HG02970 (cell line): ENCODE measurements around the gene KIAA0825.
"Not testable (repeated sequence)": the region's sequence is repeated elsewhere in the genome, so short reads cannot be mapped to it uniquely, and the experiment has no call there.

Experiments
- ATAC-seq: cut with Tn5 transposase; IDR thresholded peaks from one replicate; pipeline ENCODE4 v1.9.1; 2021; ENCODE audit warnings: mild to moderate bottlenecking, moderate library complexity, moderate number of reproducible peaks; ENCODE audit not compliant: unreplicated experiment, low FRiP score

KIAA0825 gene

DNA sequence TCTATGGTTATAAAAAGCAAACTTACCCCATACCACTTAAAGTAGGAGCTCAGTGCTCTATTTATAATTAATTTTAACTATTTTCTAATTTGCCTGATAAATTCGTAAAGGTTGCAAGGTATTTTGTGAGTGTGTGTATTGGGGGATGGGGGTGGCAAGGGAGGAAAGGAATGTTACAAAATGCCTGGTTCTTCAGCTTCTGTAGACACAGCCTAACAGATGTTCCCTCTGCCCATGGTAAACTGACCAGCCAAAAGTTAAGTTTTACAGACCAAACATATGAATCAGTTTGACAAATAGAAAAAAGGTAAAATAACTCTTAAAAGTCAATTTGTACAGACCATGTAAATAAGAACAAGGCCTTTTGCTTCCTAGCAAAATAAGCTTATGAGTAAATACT, 232.6 kb downstream of the KIAA0825 start:
- ATAC-seq, result no peak

DNA sequence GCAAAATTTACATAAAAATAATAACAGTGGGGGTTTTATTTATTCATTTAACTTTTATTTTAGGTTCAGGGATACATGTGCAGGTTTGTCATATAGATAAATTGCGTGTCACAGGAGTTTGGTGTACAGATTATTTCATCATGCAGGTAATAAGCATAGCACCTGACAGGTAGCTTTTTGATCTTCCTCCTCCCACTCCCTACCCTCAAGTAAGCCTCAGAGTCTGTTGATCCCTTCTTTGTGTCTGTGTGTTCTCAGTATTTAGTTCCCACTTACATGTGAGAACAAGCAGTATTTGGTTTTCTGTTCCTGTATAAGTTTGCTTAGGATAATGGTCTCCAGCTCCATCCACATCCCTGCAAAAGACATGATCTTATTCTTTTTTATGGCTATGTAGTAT, 240.3 kb downstream of the KIAA0825 start:
- ATAC-seq, result no peak

DNA sequence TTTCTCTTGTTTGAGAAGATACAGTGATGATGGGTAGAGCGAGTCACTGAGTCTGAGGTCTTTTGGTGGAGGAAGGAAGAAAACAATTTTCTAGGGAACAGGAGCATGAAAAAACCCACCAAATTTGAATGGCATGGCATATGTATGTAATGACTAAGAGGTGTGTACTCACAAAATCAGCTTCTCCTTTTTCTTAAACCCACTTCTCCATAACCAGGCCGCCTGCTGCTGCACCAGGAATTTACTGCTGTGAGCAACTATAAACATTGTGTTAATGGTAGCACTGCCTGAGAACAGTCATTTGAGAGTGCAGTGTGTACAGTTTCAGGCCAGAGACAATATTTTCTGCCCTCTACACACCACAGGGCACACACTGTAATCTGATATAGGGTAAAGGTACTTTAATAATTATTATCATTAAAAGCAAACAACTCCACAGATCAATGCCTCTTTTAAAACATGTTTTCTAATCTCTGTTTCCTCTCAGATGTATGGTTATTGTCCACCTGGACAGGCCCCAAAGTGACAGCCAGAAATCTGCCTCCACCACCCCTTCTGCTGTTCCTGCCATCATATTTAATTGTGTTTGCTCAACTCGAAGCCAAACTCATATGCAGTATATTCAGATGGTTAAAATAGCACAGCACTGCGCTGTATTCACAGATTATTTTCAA, 241.6 kb downstream of the KIAA0825 start:
- ATAC-seq, result no peak

DNA sequence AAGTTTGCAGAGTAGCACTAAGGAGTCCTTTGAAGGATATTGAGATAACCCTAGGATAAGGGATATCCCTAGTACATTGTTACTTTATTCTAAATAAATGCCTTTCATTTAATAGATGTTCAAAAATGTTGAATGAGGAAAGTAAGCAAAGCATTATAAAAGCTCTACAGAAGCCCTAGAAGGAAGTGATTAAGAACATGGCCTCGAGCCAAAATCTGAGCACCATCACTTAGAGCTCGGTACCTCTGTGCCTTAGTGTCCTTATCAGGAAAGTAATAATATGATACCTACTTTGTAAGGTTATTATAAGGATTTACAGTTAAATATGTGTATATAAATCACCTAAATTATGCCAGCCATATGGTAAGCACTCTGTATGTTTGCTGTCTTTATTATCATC, 242.6 kb downstream of the KIAA0825 start:
- ATAC-seq, result no peak

GRCh38 chr5:94374336-94374735, 244.1 kb downstream of the KIAA0825 start:
- no peak for ATAC-seq

- ATAC-seq, result no peak
Observed at GRCh38 chr5:94367900-94368299, 250.5 kb downstream of the KIAA0825 start.

GRCh38 chr5:94366811-94367210, 251.6 kb downstream of the KIAA0825 start:
- no peak for ATAC-seq

- no peak for ATAC-seq
Observed at GRCh38 chr5:94362857-94363256, 255.5 kb downstream of the KIAA0825 start.

DNA sequence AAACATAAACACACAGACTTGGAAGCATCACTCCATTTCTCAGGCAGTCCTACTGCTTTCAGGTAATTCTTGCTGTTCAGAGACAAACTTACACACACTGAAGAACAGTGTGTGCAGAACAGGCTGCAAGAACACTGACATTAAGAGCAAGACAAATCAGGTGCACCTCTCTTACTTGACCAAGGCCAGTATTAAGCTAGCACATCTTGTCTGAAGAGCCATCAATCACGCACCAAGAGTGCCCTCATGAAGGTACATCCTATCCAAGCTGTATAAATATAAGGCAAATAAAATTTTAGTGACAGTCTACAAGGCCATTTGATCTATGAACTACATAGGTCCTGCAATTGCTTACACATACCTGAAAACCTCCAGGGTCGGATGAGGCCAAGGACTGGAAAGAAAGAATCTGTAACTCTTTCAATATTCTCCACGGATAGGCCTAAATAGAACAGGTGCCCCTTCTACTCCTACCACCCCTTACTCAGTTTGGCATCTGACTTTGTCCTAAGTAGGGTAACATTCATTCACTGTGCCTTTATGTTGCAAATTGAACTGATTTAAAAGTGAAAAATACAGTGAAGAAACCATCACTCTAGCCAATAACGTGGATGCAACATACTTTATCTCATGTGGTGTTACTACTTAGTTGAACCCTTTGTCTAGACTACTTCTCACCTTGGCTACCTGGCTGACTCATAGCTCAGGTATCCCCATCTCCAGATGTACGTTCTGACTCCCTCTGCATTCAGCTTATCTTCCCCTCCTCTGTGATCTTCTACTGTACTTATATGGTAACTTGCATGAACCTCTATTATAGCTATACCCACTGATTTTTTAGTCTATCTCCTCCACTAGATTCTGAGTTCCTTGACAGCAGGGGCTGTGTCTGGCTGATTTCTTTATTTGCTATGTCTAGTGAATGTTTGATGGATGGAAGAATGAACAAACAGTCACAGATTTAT, 256.3 kb downstream of the KIAA0825 start:
- ATAC-seq, result no peak

DNA sequence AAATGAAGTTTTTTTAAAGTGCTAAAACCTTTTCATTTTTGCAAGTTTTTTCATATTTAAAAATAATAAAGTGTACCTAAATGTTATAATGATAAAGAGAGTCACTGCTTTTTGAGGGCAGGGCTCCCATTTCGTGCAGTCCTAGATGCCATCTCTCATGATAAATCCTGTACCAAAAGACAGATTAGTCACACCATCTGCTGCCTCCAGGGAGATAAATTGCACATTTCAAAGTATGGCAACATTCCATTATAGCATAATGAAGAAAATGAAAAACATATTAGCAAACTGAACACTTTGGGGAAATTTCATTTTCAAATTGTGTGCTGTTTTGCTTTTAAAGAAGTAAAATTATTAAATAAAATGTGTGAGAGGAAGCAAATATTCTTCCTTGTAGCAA, 257.2 kb downstream of the KIAA0825 start:
- ATAC-seq, result no peak

- ATAC-seq, result no peak
Observed at GRCh38 chr5:94360382-94361130, 257.8 kb downstream of the KIAA0825 start.

- ATAC-seq, result no peak
Observed at GRCh38 chr5:94359880-94360279, 258.5 kb downstream of the KIAA0825 start.

DNA sequence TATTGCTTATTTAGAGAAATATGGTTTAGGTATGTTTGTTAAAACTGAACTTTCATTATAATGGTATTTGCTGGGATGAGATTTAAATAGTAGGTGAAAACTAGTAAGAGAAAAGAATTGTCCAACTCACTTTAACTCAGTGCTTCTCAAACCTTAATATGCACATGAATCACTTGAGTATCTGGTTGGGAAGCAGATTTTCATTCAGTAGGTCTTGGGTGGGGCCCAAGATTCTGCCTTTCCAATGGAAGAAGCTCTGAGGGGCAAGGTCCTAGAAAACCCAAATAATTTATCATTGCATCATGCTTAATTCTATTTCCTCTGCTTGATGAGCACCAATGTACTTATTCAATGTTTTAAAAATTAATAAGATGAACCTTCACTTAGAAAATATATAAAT, 262.6 kb downstream of the KIAA0825 start:
- ATAC-seq, result no peak

DNA sequence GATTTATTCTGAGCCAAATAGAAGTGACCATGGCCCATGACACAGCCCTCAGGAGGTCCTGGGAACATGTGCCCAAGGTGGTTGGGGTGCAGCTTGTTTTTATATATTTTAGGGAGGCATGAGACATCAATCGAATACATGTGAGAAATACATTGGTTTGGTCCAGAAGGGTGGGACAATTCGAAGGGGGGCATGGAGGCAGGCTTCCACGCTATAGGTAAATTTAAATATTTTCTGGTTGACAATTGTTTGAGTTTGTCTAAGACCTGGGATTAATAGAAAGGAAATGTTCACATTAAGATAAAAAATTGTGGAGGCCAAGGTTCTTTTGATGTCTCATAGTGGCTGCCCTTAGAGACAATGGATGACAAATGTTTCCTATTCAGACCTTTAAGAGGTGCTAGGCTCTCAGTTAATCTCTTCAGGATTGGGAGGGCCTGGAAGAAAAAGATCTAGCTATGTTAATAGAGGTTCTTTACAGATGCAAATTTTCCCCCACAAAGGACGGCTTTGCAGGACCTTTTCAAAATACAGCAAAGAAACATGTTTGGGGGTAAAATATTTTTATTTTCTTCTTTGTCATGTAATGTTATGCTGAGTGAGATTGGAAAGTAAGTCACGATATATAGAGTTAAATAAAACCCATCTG, 263.4 kb downstream of the KIAA0825 start:
- ATAC-seq, result not testable (repeated sequence)

- no peak for ATAC-seq
Observed at GRCh38 chr5:94353605-94354004, 264.8 kb downstream of the KIAA0825 start.

GRCh38 chr5:94347130-94347529, 271.3 kb downstream of the KIAA0825 start:
- no peak for ATAC-seq

DNA sequence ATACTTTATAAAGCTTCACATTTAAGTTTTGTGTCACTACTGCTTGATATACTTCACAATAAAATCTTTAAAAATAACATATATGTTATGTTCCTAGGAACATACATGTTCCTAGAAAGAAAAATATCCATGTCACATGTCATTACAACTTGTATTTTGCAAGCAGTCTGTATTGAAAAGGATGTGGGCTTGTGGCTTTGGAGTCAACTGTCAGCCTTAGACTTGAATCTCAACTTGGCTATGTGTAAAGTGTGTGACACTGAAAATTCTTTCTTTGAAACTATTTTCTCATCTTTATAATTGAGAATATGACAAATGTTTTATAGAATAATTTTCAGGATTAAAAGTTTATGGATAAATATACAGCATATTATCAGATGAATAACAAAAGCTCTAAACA, 273.1 kb downstream of the KIAA0825 start:
- ATAC-seq, result no peak

DNA sequence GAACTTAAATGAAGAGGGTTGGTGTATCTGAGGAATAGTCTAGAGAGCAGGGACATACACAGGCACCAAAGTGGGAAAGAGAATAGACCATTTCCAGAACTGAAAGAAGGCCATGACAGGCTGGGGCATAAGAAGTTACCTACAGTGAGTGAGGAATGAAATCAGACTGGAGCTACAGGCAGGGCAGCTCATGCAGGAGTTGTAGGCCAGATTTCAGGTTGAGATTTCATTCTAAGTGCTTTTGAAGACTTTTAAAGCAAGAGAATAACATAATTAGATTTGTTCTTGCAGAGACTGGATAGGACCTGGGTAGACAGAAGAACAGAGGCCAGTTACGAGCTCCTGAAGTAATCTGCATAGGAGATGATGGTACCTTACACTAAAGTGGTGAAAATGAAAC, 280.8 kb downstream of the KIAA0825 start:
- no peak for ATAC-seq

- ATAC-seq, result no peak
Observed at GRCh38 chr5:94335936-94336335, 282.5 kb downstream of the KIAA0825 start.

- no peak for ATAC-seq
Observed at GRCh38 chr5:94329115-94329514, 289.3 kb downstream of the KIAA0825 start.

GRCh38 chr5:94326586-94326985, 291.8 kb downstream of the KIAA0825 start:
- no peak for ATAC-seq
